GM18861 (cell line): ENCODE results near the gene ETNK2.

Experiments
- ATAC-seq: cut with Tn5 transposase; IDR thresholded peaks from one replicate; pipeline ENCODE4 v1.9.1; 2021; ENCODE audit not compliant: unreplicated experiment

The ETNK2 gene

DNA sequence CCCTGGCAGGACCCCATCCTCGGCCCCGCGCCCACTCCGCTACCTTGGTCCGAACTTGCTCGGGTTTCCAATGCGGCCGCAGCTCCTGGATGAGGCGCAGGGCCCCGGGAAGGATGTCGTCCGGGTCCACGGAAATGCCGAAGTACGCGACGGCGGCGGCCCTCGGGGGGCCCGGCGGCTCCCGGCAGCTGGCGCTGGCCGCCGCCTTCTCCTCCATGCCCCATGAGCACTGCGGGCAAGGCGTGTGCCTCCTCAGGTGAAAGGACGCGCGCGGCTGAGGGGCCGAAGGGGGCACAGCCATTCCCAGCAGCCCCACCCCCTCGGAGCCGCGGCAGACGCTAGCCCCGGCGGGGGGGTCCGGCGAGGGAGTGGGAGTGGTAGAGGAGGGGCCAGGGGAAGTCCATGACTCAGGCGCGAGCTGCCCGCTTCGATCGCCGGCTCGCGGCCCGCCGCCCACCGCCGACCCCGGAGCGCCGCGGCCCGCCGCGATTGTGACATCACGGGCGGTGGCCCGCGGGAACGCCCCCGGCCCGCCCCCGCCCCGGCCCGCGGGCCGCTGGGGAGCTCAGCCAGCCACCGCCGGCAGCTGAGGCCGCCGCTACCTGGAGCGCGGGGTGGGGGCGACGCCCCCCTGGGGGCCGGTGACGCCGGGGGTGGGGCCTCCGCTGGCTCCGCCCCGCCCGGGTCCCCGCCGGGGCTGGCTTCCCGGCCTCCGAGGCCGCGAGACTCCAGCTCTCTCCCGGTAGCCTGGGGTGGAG is at the start of gene ETNK2:
TSS of gene ETNK2 (minus strand) at position 493 of the 758 bp plus-strand sequence. CDS start at position 301, 192 bp downstream.
- no peak for ATAC-seq

DNA sequence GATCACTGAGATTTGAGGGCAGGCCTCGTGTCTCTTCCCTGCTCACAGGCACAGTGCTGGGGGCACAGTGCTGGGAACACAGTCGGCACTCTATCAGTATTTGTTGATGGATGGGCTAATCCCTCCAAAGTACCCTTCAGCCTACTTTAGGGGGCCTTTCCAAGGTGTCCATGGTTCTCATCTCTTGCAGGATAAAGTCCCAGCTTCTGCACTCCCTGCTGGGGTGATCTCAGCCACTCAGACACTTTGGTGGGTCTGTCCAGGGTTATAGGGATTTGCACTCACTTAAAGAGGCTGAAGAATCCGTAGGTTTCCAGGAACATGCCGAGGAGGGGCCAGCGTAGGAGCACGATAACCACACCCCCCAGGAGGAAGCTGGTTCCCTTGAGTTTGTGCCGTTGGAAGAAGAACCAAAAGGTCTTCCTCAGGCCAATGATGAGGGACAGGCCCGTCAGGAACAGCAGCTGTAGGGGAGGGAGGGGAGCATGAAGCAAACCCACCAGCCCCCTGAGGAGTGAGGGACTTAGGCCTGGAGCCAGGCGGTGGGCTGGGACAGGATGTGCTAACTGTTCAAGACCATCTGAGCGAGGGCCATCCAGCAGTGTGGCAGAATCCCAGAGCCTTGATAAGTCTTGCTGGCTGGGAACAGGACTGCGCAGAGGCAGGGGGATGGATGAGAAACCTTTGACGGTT is 49.6 kb upstream of the ETNK2 start:
- ATAC-seq = no peak

- ATAC-seq = no peak
Observed at GRCh38 chr1:204199579-204199978, 47.7 kb upstream of the ETNK2 start.

DNA sequence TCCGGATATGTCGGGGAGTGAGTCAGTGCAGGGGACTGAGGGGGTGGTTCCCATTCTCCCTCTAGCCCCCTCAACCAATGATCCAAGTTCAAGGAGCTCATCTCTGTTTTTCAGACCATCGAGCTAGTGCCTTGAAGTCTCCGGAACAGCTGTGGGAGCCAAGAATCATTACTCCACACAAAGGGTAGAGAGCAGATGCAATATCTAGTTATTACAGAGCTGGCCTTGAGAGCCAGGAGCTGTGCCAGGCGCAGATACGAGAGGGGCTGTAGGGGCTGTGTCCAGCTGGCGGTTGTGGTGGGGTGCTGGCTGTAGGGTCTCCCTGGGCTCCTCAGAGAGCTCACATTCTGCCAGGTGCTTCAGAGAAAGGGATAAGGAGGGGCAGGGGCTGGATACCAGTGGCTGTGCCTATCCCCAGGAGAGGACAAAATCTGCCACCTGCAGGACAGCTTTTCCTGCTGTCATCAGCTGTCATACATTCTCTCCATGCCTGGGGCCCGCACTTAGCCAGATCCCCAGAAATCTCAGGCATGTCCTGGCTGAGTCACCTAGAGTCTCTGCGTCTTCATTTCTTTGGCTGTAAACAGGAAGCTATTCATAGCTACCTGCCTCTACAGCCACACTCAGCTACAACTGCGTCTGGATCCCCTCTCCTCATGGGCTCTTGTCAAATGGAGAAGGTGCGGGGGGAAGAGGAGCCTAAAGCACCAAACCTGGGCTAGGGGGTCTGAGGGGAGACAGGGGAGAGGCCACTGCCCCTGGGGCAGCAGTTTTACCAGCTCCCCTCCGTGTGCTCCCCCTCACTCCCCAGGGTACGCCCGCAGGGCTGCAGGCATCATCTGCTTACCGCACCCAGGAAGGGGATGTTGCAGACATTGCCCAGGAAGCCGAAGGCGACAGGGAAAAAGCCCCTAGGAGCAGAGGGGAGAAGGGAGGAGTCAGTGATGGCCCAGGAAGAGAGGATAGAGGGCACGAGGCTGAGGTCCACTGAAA is 46.8 kb upstream of the ETNK2 start:
- ATAC-seq = no peak

GRCh38 chr1:204197068-204197467 is 45.2 kb upstream of the ETNK2 start:
- ATAC-seq = no peak

- no peak for ATAC-seq
Observed at GRCh38 chr1:204196068-204196795, 44.4 kb upstream of the ETNK2 start, which contains the start of gene KISS1. KISS1 (minus strand) TSS chr1:204196491; CDS start chr1:204192876, 3,615 bp downstream.

DNA sequence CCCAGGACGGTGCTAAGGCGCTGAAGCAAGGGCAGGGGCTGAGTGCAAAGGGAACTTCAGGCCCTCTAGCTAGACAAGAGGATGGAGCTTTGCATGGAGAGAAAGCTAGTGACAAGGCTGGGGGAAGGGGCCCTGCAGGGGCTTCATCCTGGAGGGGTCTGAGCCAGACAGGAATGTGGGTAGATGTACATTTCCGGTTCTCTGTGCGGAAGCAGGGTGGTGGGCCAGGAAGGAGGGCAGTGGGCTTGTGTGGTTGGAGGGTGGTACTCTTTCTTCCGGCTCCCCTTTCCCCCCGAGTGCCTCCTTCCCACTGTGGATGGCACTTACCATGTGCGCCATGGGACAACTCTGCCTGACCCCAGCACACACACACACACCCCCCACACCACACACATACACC is 42.9 kb upstream of the ETNK2 start:
- no peak for ATAC-seq

DNA sequence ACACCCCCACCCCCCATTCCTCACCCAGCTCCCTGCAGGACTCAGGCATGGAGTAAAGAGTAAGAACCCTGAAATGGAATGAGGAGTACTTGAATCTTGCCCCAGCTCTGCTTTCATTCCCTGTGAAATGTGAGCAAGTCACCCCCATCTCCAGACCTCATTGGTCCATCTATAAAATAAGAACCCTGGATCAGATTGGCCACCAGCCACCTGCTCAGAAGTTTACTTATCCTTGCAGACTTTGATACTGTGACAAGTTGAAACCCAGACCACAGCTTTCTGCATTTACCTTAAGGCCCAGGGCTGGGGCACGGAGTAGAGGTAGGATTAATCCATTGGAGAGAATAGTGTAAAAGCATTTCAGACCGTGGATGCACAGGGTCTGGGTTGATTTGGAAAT is 42.2 kb upstream of the ETNK2 start:
- ATAC-seq = no peak

GRCh38 chr1:204192589-204193352 is 40.9 kb upstream of the ETNK2 start:
- ATAC-seq = no peak

DNA sequence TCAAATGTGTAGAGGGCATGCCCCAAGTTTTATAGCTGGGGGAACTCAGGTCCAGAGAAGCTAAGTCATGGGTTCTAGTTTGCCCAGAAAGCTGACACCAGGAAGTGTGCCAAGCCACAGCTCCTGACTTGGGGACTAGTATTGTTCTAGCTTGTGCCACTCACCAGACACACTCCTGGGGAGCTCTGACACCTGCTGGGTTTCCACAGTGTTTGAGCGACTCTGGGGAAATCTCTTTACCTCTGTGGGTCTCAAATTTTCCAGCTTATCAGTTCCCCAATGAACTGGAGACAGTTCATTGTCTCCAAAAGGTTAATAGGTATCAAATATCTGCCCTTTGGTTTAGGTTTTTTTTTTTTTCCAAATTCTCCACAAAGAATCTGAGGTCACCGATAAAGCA is 40.2 kb upstream of the ETNK2 start:
- no peak for ATAC-seq

- no peak for ATAC-seq
Observed at GRCh38 chr1:204191456-204191855, 39.6 kb upstream of the ETNK2 start.

- ATAC-seq = no peak
Observed at GRCh38 chr1:204190212-204191211, 38.7 kb upstream of the ETNK2 start.

GRCh38 chr1:204188959-204189639 is 37.3 kb upstream of the ETNK2 start:
- no peak for ATAC-seq

GRCh38 chr1:204186597-204186996 is 34.8 kb upstream of the ETNK2 start:
- ATAC-seq = no peak

DNA sequence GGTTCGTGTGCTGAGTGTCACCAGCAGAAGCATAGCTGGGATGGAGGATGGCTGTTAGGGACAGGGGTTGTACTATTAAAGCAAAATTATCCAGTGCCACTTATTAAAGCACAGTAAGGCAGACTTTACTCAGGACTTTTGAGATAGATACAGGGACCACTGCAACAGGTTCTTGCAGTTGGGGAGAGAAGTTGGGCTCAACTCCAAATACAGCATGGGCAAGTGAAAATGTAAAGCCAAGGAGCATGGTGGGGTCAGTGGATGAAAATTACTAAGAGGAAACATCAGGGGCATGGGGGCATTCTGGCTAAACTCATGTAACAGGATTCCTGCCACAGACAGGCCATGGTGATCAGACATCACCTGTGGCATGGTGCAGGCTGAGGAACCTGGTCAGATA is 29.3 kb upstream of the ETNK2 start:
- no peak for ATAC-seq

DNA sequence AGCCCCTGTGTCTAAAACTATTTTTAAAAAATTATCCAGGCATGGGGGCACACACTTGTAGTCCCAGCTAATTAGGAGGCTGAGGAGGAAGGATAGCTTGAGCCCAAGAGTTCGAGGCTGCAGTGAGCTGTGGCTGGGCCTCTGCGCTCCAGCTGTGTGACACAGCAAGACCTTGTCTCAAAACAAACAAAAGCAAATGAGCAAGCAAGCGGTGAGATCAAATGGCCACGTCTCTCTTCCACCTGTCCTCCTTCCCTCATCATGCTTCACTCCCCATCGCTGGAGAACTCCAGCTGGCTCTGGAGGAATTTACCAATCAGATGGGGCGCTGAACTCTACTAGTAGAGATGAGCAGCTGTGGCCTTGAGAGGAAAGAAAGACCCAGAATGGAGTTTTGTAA is 28.3 kb upstream of the ETNK2 start:
- no peak for ATAC-seq

DNA sequence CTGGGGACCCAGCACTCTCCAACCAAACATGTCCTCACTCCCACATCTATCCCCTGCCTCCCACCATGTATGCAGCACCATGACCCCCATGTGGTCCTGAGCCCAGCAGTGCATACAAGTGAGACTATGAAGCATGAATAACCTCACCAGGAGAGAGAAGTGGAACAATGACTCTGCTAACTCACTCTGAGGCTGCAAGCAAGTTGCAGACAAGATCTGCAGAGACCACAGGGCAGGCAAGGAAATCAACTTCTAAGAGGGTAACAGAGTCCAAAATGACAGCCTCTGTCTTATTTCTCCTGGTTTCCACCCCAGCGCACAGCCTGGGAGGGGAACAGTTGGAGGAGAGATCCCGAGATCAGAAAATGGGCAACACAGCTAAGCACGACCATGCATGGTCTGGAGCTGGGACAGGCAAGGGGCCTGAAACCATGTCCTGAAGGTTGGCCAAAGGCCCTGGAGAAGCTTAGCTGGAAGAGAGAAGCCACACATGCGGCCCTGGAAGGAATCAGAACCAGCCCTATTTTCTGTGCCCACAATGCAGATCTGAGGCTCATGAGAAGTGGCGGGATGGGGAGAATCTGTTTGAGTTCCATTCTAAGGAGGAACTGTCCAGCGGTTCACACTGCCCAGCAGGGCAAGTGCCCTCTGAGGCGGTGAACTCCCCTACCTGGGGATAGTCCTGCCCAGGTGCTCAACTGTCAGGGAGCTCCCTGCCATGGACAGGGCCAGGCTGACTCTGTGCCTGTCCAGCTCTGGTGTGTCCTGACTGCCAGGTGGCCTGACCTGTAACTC is 26.8 kb upstream of the ETNK2 start:
- ATAC-seq = no peak
